Keratinocyte (primary cell): ENCODE measurements around the gene TRABD2B. TPM values are rescaled to one million over a fixed set of nuclear protein-coding genes. Genes with fewer than 3 reads are reported as not detected.

Experiments
- DNase-seq: peaks from one replicate; pipeline ENCODE4 v3.0.0-alpha.2; 2011; ENCODE audit warnings: low read depth, missing footprints, low spot score
- FAIRE-seq: peaks from 2 replicates; lab custom pipeline; 2011; peaks lifted over from hg19 to GRCh38; lab: Jason Lieb, UNC
- H2AFZ ChIP-seq: 2 replicates; pipeline ENCODE4 v1.6.0; 2012; ENCODE audit warnings: low read length, control low read depth, inconsistent platforms; ENCODE audit not compliant: control insufficient read depth
- H3K27ac ChIP-seq: 2 replicates; pipeline ENCODE4 v1.5.1; 2011; ENCODE audit warnings: low read length; ENCODE audit not compliant: control insufficient read depth, insufficient read depth
- H3K27me3 ChIP-seq: 3 replicates; pipeline ENCODE4 v1.6.0; 2011; ENCODE audit warnings: low read length; ENCODE audit not compliant: control insufficient read depth, insufficient read depth; ENCODE audit errors: extremely low read depth
- H3K36me3 ChIP-seq, 2 experiments: 2 replicates in 1 of 2; 3 replicates in 1 of 2; pipeline ENCODE4 v1.5.1; 2011; ENCODE audit warnings: low read length in 2 of 2, mild to moderate bottlenecking in 1 of 2; ENCODE audit not compliant: control insufficient read depth in 2 of 2, insufficient read depth in 2 of 2; ENCODE audit errors: extremely low read depth in 1 of 2
- H3K4me1 ChIP-seq: 3 replicates; pipeline ENCODE4 v1.5.1; 2011; ENCODE audit warnings: low read length; ENCODE audit not compliant: control insufficient read depth, insufficient read depth; ENCODE audit errors: extremely low read depth
- H3K4me2 ChIP-seq: 3 replicates; pipeline ENCODE4 v1.6.0; 2011; ENCODE audit warnings: low read depth, low read length; ENCODE audit not compliant: control insufficient read depth, insufficient read depth; ENCODE audit errors: extremely low read depth
- H3K4me3 ChIP-seq, 3 experiments: fragments of 200-600 bp in 1 of 3; sonication (generic) in 1 of 3; 2 replicates in 2 of 3; 3 replicates in 1 of 3; pipeline ENCODE4 v1.5.1; 2011 to 2016; ENCODE audit warnings: low read length in 3 of 3, mild to moderate bottlenecking in 3 of 3, control low read depth in 2 of 3, inconsistent platforms in 1 of 3, low read depth in 1 of 3, mixed read lengths in 1 of 3, mixed run types in 1 of 3, moderate library complexity in 1 of 3; ENCODE audit not compliant: control insufficient read depth in 2 of 3, insufficient read depth in 2 of 3; ENCODE audit errors: extremely low read depth in 1 of 3
- H3K79me2 ChIP-seq: 2 replicates; pipeline ENCODE4 v1.6.0; 2012; ENCODE audit warnings: low read length; ENCODE audit not compliant: control insufficient read depth, insufficient read depth
- H3K9ac ChIP-seq: 3 replicates; pipeline ENCODE4 v1.6.0; 2011; ENCODE audit warnings: low read length; ENCODE audit not compliant: control insufficient read depth, insufficient read depth; ENCODE audit errors: extremely low read depth
- H3K9me1 ChIP-seq: 3 replicates; pipeline ENCODE4 v1.6.0; 2011; ENCODE audit warnings: low read length; ENCODE audit not compliant: control insufficient read depth, insufficient read depth; ENCODE audit errors: extremely low read depth
- H3K9me3 ChIP-seq: 2 replicates; pipeline ENCODE4 v1.5.1; 2012; ENCODE audit warnings: low read depth, low read length; ENCODE audit not compliant: control insufficient read depth
- H4K20me1 ChIP-seq: 3 replicates; pipeline ENCODE4 v1.6.0; 2011; ENCODE audit warnings: low read length; ENCODE audit not compliant: control insufficient read depth, insufficient read depth; ENCODE audit errors: extremely low read depth
- CTCF ChIP-seq, 3 experiments: IDR thresholded peaks in 1 of 3; conservative IDR thresholded peaks in 1 of 3; optimal IDR thresholded peaks in 1 of 3; 2 replicates in 2 of 3; 3 replicates in 1 of 3; pipeline versions ENCODE3 to v1.5.1; 2011; ENCODE audit warnings: low read length in 3 of 3, mild to moderate bottlenecking in 3 of 3, moderate library complexity in 2 of 3, control low read depth in 1 of 3, inconsistent platforms in 1 of 3; ENCODE audit not compliant: insufficient read depth in 2 of 3; ENCODE audit errors: extremely low read depth in 1 of 3
- EZH2 ChIP-seq: IDR thresholded peaks from one replicate; pipeline ENCODE4 v1.6.1; 2012; ENCODE audit warnings: inconsistent platforms, mild to moderate bottlenecking, low read length, moderate library complexity
- dilution Hi-C: fragments of 300-500 bp; cut with MboI; formaldehyde crosslinking; loops from one replicate; pipeline ENCODE4 v1.7.0; 2020; ENCODE audit warnings: low sequenced_read_pairs; ENCODE audit not compliant: extremely low pct_ligation_motif_present
- polyA plus RNA-seq, 5 experiments: library from polyadenylated mRNA; depleted of rRNA in 3 of 5; stranded (reverse) in 3 of 5; stranded (forward) in 1 of 5; unstranded in 1 of 5; fragments of >200 nt; gene quantifications; 1 replicate in 1 of 5; 2 replicates in 3 of 5; 3 replicates in 1 of 5; pipeline versions ENCODE4 v1.2.1 to v1.2.3, GENCODE V29; 2011 to 2012; ENCODE audit warnings: missing spikeins in 2 of 5, low read depth in 1 of 5, low replicate concordance in 1 of 5

TRABD2B gene
- polyA plus RNA-seq, 1 donor (not counting 4 experiments of a cell fraction or from before 2014, with no cell fraction given) = 0.13 TPM

- no peaks in the 10 kb centered on the region for H3K36me3 ChIP-seq
- peak overlapping the region; percentile 61 for H3K4me2 ChIP-seq
- peaks cover 14% of the 10 kb centered on the region for H3K4me1 ChIP-seq
- TF ChIP-seq CTCF (optimal IDR thresholded peaks at IDR 0.05 in 1 of 3, IDR thresholded peaks at IDR 0.05 in 1 of 3, conservative IDR thresholded peaks at IDR 0.05 in 1 of 3; ENCODE audit: extremely low read depth in 1 of 3, insufficient read depth in 2 of 3, low read length in 3 of 3) = no peak
- no peak for TF ChIP-seq EZH2
- no peak for DNase-seq
- dilution Hi-C loops = no loop called here
- no peaks in the 10 kb centered on the region for H3K9me3 ChIP-seq
- H3K27ac ChIP-seq = peak overlapping the region; percentile 13
- H2AFZ ChIP-seq = no peak overlapping the region
- no peaks in the 10 kb centered on the region for H3K79me2 ChIP-seq
- no peaks in the 10 kb centered on the region for H3K27me3 ChIP-seq
- H3K9me1 ChIP-seq = no peaks in the 10 kb centered on the region
- peaks cover 3% of the 10 kb centered on the region for H4K20me1 ChIP-seq
- H3K4me3 ChIP-seq = no peak overlapping the region
- H3K9ac ChIP-seq = no peak overlapping the region
- peak; percentile 99 for FAIRE-seq
Observed at GRCh38 chr1:47796626-47797025, 200.6 kb downstream of the TRABD2B start.

- DNase-seq (no peak), FAIRE-seq (no peak)
- H3K9ac ChIP-seq = no peak overlapping the region
- H3K4me3 ChIP-seq = no peak overlapping the region
- dilution Hi-C loops = no loop called here
- H3K9me1 ChIP-seq = no peaks in the 10 kb centered on the region
- H4K20me1 ChIP-seq = peaks cover 3% of the 10 kb centered on the region
- H3K4me2 ChIP-seq = no peak overlapping the region
- H3K27ac ChIP-seq = no peak overlapping the region
- TF ChIP-seq CTCF (optimal IDR thresholded peaks at IDR 0.05 in 1 of 3, IDR thresholded peaks at IDR 0.05 in 1 of 3, conservative IDR thresholded peaks at IDR 0.05 in 1 of 3; ENCODE audit: extremely low read depth in 1 of 3, insufficient read depth in 2 of 3, low read length in 3 of 3) (no peak), EZH2 (no peak)
- no peaks in the 10 kb centered on the region for H3K9me3 ChIP-seq
- H3K4me1 ChIP-seq = peaks cover 14% of the 10 kb centered on the region
- H3K36me3 ChIP-seq = no peaks in the 10 kb centered on the region
- H3K79me2 ChIP-seq = no peaks in the 10 kb centered on the region
- no peak overlapping the region for H2AFZ ChIP-seq
- peaks cover 3% of the 10 kb centered on the region for H3K27me3 ChIP-seq
Observed at GRCh38 chr1:47795102-47795501, 202.1 kb downstream of the TRABD2B start.
